Esophagus (tissue), 2 donors: ENCODE results near the gene PARM1. TPM values are rescaled to one million over a fixed set of nuclear protein-coding genes. Genes with fewer than 3 reads are reported as not detected.
"Not testable (repeated sequence)": the region's sequence is repeated elsewhere in the genome, so short reads cannot be mapped to it uniquely, and the experiment has no call there.

Source experiments
- H3K27ac ChIP-seq, 2 donors: one replicate each; pipeline ENCODE4 v1.5.1; 2013; ENCODE audit warnings: low read depth in 2 of 2, mild to moderate bottlenecking in 2 of 2, inconsistent platforms in 1 of 2, low read length in 1 of 2, moderate library complexity in 1 of 2
- H3K27me3 ChIP-seq, 2 donors: one replicate each; pipeline ENCODE4 v1.6.1; 2013; ENCODE audit warnings: low read length in 2 of 2, control low read depth in 1 of 2, mild to moderate bottlenecking in 1 of 2; ENCODE audit not compliant: insufficient read depth in 2 of 2, control insufficient read depth in 1 of 2
- H3K36me3 ChIP-seq, 2 donors: one replicate each; pipeline ENCODE4 v1.6.1; 2013; ENCODE audit warnings: low read length in 1 of 2; ENCODE audit not compliant: control insufficient read depth in 2 of 2, insufficient read depth in 2 of 2
- H3K4me1 ChIP-seq, 2 donors: one replicate each; pipeline ENCODE4 v1.6.1; 2013; ENCODE audit warnings: low read length in 1 of 2; ENCODE audit not compliant: control insufficient read depth in 2 of 2, insufficient read depth in 2 of 2
- H3K4me3 ChIP-seq, 2 donors: one replicate each; pipeline ENCODE4 v1.5.1; 2013; ENCODE audit warnings: low read length in 2 of 2, mild to moderate bottlenecking in 2 of 2, low read depth in 1 of 2, moderate library complexity in 1 of 2
- H3K9me3 ChIP-seq, 2 donors: one replicate each; pipeline ENCODE4 v1.6.1; 2013; ENCODE audit warnings: mild to moderate bottlenecking in 2 of 2, low read depth in 1 of 2, low read length in 1 of 2, moderate library complexity in 1 of 2; ENCODE audit not compliant: control insufficient read depth in 2 of 2, insufficient read depth in 1 of 2
- WGBS, 2 donors: extraction: QIAGEN DNeasy Blood & Tissue Kit; methylation state at CpG; one replicate each; pipeline ENCODE4 v1.1.7; 2013; 5-methylcytosine and 5-hydroxymethylcytosine counted together
- polyA plus RNA-seq, 2 donors: library from polyadenylated mRNA; stranded (reverse); fragments of 200-250 nt; gene quantifications; one replicate each; pipeline ENCODE4 v1.2.3, GENCODE V29; 2013
- donor health status: healthy with polysubstance abuse.
- donor health status: Bipolar disorder and iron deficiency.

PARM1 gene
- polyA plus RNA-seq, 2 donors = 0.51 to 1.8 TPM

- WGBS, 2 donors = 82 to 86% methylated on average over 1 of the region's 1 CpG
- H3K4me1 ChIP-seq = no peaks in the 10 kb centered on the region
- no peaks in the 10 kb centered on the region for H3K27me3 ChIP-seq
- no peak overlapping the region for H3K4me3 ChIP-seq
- H3K9me3 ChIP-seq = no peaks in the 10 kb centered on the region
- H3K27ac ChIP-seq = no peak overlapping the region
- no peaks in the 10 kb centered on the region for H3K36me3 ChIP-seq
These were observed 37.7 kb downstream of the PARM1 start for GRCh38 chr4:74970577-74970976.

- Histone ChIP-seq H3K4me1 (peaks cover 0 to 3% of the 10 kb centered on the region in 2 donors), H3K36me3 (no peaks in the 10 kb centered on the region), H3K27me3 (no peaks in the 10 kb centered on the region), H3K4me3 (no peak overlapping the region), H3K9me3 (peaks cover 0 to 4% of the 10 kb centered on the region in 2 donors), H3K27ac (no peak overlapping the region)
- WGBS, 2 donors = 71 to 78% methylated on average over 1 of the region's 1 CpG
These were observed 38.9 kb downstream of the PARM1 start for GRCh38 chr4:74971862-74972261.

- peaks cover 0 to 3% of the 10 kb centered on the region in 2 donors for H3K4me1 ChIP-seq
- no peak overlapping the region for H3K27ac ChIP-seq
- no peaks in the 10 kb centered on the region for H3K27me3 ChIP-seq
- peaks cover 0 to 4% of the 10 kb centered on the region in 2 donors for H3K9me3 ChIP-seq
- 91 to 92% methylated on average over 2 of the region's 2 CpGs for WGBS, 2 donors
- H3K4me3 ChIP-seq = no peak overlapping the region
- H3K36me3 ChIP-seq = no peaks in the 10 kb centered on the region
These were observed 42.2 kb downstream of the PARM1 start for GRCh38 chr4:74975082-74975481.

GRCh38 chr4:74975848-74976824, 43.2 kb downstream of the PARM1 start:
- Histone ChIP-seq H3K4me3 (no peak overlapping the region), H3K4me1 (peaks cover 0 to 3% of the 10 kb centered on the region in 2 donors), H3K9me3 (peaks cover 0 to 4% of the 10 kb centered on the region in 2 donors), H3K36me3 (no peaks in the 10 kb centered on the region), H3K27me3 (no peaks in the 10 kb centered on the region), H3K27ac (no peak overlapping the region)
- 90 to 96% methylated on average over 2 of the region's 2 CpGs for WGBS, 2 donors

GRCh38 chr4:74982546-74983252, 49.8 kb downstream of the PARM1 start:
- Histone ChIP-seq H3K4me1 (no peaks in the 10 kb centered on the region), H3K9me3 (no peaks in the 10 kb centered on the region), H3K27me3 (no peaks in the 10 kb centered on the region), H3K36me3 (no peaks in the 10 kb centered on the region), H3K4me3 (no peak overlapping the region), H3K27ac (no peak overlapping the region)
- 41 to 59% methylated on average over 1 of the region's 1 CpG for WGBS, 2 donors

GRCh38 chr4:74983253-74983635, 50.3 kb downstream of the PARM1 start:
- Histone ChIP-seq H3K9me3 (no peaks in the 10 kb centered on the region), H3K27ac (no peak overlapping the region), H3K4me1 (no peaks in the 10 kb centered on the region), H3K27me3 (no peaks in the 10 kb centered on the region), H3K4me3 (no peak overlapping the region), H3K36me3 (no peaks in the 10 kb centered on the region)

- no peaks in the 10 kb centered on the region for H3K36me3 ChIP-seq
- no peak overlapping the region for H3K4me3 ChIP-seq
- H3K27ac ChIP-seq = no peak overlapping the region
- no peaks in the 10 kb centered on the region for H3K27me3 ChIP-seq
- no peaks in the 10 kb centered on the region for H3K9me3 ChIP-seq
- WGBS, 2 donors = 43 to 58% methylated on average over 2 of the region's 2 CpGs
- H3K4me1 ChIP-seq = no peaks in the 10 kb centered on the region
These were observed 57.5 kb downstream of the PARM1 start for GRCh38 chr4:74990276-74990875.

- not testable (repeated sequence) for H3K27ac ChIP-seq, H3K27me3 ChIP-seq, H3K4me3 ChIP-seq, H3K36me3 ChIP-seq, H3K9me3 ChIP-seq, H3K4me1 ChIP-seq
- 82 to 83% methylated on average over 2 of the region's 2 CpGs for WGBS, 2 donors
These were observed 61.5 kb downstream of the PARM1 start for GRCh38 chr4:74994436-74994835.

GRCh38 chr4:74996996-74997395, 64.1 kb downstream of the PARM1 start:
- no peaks in the 10 kb centered on the region for H3K36me3 ChIP-seq
- H3K9me3 ChIP-seq = no peaks in the 10 kb centered on the region
- 19 to 29% methylated on average over 1 of the region's 1 CpG for WGBS, 2 donors
- H3K27me3 ChIP-seq = no peaks in the 10 kb centered on the region
- no peak overlapping the region for H3K4me3 ChIP-seq
- H3K4me1 ChIP-seq = peaks cover 0 to 2% of the 10 kb centered on the region in 2 donors
- H3K27ac ChIP-seq = no peak overlapping the region
